GM19455 (cell line): ENCODE results near the gene TCF4.

ENCODE experiments used
- ATAC-seq: cut with Tn5 transposase; IDR thresholded peaks from one replicate; pipeline ENCODE4 v1.9.1; 2021; ENCODE audit not compliant: unreplicated experiment

The TCF4 gene

DNA sequence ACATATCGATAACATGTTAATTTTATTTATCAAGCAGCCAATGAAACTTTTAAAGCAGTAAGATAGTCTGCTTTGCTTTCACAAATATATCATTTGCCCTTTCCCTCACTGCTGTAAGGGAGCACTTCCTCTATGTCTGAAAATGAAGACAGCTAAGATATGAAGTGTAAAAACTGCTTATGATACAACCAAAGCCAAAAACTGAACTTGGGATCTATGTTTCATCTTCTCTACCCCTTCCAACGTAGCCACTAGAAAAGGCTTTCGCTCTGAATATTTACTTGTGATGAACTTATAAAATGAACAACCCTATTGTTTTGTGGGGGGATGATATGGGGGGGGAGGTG, 140.3 kb downstream of the TCF4 start:
- no peak for ATAC-seq

DNA sequence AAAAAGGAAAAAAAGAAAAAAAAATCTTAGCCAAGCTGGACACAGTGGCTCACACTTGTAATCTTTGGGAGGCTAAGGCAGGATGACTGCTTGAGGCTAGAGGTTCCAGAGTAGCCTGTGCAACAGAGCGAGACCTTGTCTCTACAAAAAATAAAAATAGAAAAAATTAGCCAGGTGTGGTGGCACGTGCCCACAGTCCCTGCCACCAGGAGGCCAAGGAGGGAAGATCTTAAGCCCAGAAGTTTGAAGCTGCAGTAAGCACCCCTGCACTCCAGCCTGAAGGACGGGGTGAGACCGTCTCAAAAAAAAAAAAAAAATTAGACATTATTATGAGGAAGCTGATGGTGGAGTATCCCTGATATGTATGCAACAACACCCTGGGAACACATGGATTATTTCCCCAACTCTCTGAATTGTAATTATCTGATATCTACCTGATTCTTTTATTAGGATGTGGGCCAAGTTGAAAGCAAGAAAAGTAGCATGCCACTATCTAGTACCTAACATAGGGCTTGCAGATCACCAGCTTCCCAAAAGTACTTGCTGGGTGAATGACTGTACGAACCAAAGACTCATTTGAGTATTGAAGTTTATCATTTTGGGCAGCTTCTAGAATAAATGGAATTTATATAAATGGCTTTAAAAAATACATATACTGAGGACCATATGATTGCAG, 140.9 kb downstream of the TCF4 start:
- no peak for ATAC-seq

GRCh38 chr18:55444536-55444935, 143.5 kb downstream of the TCF4 start:
- ATAC-seq: no peak

DNA sequence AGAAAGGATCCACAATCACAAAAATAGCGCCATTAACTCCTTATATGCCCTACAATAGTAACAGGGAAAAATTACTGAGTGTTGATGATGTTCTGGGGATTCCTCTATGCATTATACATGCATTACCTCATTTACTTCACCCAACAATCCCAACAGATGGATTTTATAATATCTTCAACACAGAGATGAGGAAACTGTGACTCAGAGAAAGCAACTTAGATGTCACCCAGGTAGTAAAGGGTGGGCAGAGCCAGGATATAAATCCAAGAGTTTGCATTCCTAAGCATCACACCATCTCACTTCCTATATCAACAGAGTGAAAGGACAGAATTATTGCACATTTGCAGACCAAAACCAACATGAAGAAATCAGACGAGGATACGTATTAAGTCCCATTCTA, 144.2 kb downstream of the TCF4 start:
- no peak for ATAC-seq

DNA sequence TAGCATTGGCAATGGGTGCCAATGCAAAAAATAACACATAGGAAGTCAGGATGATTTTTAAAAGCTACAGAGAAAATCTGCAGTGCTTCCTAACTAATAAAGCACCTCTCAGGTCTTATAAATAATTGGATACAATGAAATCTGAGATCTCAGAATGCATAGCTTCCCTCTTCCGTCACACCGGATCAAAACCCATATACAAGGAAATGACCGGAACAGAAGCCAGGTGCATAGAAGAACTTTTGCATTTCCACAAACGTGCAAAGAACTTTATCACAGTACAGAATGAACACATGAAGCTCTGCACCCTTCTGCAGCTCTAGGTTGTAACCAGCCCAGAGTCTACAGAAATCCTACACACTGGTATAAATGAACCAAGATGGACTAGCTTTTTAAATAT, 145.4 kb downstream of the TCF4 start:
- ATAC-seq: no peak

DNA sequence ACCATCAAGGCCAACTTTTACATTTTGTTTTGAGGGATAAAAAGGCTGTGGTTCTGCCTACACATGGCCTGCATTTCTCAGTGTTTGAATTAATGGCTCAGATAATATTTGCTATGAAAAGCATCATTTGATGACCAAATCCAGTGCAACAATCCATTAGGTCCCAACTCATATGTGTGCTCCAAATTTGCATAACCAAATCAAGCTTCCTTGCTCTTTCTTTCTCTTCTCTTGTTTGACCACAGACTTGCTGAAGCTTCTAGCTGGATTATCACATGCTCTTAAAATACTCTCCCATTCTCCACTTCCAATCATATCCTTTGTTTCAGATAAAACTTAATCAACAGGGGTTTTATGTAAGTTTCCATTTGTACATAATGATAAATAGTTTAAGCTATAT, 147.0 kb downstream of the TCF4 start:
- no peak for ATAC-seq

DNA sequence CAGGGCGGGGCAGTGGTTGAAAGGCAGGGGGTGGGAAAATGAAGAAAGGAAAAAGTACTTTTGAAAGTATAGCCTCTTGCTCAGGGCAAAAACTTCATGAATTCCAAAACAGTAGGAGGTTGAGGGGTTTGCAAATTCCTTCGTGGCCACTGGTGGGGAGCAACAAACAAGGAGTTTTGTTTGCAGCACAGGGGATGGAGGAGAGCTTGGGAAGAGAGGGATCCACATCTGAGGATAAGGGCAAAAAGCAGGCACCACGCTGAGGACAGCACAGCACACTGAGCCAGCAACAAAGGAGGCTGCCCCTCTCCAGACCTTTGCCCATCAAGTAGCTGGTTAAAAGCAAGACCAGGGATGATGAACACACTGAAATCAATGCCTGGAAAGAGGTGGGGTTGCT, 148.9 kb downstream of the TCF4 start:
- ATAC-seq: no peak

GRCh38 chr18:55435592-55435991, 152.4 kb downstream of the TCF4 start:
- no peak for ATAC-seq

GRCh38 chr18:55433648-55434047, 154.3 kb downstream of the TCF4 start:
- ATAC-seq: no peak

- ATAC-seq: no peak
These were observed 154.9 kb downstream of the TCF4 start for GRCh38 chr18:55433140-55433539.

GRCh38 chr18:55432307-55433040, 155.5 kb downstream of the TCF4 start:
- ATAC-seq: no peak

DNA sequence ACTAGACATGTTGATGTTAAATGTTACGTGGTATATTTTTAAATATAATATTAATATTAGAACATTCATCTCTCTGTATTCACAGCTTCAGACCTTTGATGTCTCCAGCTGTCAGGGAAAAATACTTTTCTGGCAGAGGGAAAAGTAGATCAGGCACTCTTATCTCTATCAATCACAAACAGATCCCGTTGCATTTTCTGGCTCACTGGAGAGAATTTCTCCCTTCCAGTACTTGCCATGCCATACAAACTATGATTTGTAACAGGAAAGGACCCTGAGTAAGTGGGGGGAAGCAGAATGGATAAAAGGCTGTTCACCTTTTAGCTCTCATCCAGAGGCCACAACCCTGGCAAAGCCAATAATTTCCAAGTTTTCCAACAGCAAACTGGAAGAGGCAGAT, 158.0 kb downstream of the TCF4 start:
- no peak for ATAC-seq

DNA sequence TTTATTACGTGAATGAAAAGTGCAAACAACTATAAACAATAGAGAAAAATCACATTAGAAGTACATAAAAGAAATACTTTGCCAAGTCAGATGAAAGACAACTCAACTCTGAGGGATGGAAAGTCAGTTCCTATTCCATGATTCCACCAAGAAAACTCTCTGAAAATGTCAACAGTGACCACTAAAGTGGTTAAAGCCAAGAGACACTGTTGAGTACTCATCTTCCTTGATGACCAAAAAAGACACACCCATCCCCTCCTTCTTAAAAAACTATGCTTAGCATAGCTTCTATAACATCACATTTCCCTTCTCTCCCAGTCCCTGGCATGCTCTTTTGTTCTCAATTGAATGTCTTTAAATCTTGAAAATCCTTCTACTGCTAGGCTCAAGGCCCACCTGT, 160.0 kb downstream of the TCF4 start:
- no peak for ATAC-seq

GRCh38 chr18:55425698-55426097, 162.3 kb downstream of the TCF4 start:
- ATAC-seq: no peak

DNA sequence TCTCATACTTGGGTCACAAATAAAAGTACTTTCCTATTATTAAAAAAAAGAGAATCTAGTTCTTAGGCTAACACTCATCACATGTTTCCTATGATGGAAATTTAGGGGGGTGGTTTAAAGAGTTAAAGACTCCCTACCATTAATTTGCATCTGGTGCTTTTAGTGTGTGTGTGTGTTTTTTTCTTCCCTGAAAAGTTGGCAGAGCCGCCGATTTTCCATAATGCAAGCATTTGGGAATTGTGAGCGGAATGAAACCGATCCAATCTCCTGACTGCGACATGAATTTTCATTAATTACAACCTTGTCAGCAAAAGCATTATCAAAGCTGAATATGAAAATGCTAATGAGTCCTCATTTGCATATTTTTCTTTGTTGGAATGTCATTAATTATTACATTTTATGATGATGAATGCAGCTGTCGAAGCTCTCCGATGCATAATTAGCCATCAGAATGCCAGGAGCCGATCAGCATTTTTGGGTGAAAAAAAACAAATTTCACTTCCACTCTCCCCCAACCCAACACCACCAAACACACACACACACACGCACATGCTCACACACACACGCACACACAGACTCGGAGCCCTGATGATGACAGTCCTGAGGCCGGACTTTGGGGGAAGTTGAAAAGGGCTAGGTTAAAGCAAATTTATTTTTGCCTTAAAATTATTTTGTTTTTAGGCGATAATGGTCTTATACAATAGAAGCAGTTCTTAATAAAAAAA, 165.4 kb downstream of the TCF4 start:
- ATAC-seq: no peak

DNA sequence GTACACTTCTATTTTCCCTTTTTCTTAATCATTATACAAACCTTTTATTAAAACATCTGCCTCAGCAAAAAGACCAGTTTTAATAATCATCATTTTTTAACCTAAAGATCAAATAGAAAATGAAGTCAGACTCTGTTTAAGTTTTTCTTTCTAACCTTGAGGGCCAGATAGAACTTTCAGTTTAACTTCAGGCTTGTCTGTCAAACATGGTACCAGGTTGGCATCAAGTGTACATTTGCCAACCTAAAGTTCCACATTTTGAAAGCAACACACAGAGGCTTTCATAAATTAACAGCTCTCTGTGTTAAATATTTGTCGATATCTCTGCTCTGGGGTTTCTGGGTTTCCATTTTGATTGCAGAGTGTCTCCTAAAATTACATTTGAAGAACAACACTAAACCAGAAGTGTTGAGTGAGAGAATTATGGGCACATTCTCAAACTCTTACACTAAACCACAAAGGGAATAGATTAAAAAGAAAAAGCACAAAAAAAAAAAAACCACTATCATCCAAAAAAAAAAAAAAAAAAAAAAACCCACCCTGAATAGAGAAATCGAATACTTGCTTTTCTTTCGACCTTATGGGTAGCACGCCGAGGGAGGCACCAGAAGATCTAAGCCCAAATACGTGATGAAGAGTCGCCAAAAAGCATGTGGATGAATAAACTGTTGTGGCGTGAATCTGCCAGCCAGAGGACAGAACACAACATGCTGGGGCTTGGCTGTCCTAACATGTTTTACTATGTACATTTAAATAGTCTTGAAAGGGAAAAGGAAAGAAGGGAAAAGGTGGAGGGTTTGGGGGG, 166.2 kb downstream of the TCF4 start:
- ATAC-seq: no peak

DNA sequence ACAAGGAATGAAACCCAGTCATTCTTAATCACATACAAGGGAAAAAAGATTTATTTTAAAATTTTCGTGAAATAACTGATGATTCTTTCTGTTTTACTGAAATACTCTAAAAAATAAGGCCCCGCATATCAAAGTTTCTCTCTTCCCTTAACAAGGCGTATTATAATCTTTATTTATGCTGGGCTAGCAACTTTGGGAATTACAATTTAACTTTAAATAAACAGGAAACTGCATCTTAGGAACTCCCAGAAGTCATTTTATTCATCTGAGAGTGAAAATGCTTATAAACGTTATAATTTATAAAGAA, 166.7 kb downstream of the TCF4 start:
- ATAC-seq: no peak

GRCh38 chr18:55420665-55421307, 167.2 kb downstream of the TCF4 start:
- ATAC-seq: no peak

GRCh38 chr18:55419947-55420664, 167.9 kb downstream of the TCF4 start:
- no peak for ATAC-seq

GRCh38 chr18:55419132-55419946, 168.7 kb downstream of the TCF4 start:
- ATAC-seq: no peak
